HUES48 (cell line): Measurements from ENCODE around the gene GSK3B.
"Not testable (repeated sequence)": the region's sequence is repeated elsewhere in the genome, so short reads cannot be mapped to it uniquely, and the experiment has no call there.

ENCODE experiments used
- H3K27ac ChIP-seq: one replicate; pipeline ENCODE4 v1.7.0; 2013; ENCODE audit warnings: low read depth, low read length, inconsistent platforms
- H3K27me3 ChIP-seq: 2 replicates; pipeline ENCODE4 v1.6.1; 2013; ENCODE audit warnings: mild to moderate bottlenecking, low read length; ENCODE audit not compliant: control insufficient read depth, insufficient read depth
- H3K36me3 ChIP-seq: 2 replicates; pipeline ENCODE4 v1.6.1; 2013; ENCODE audit warnings: low read length; ENCODE audit not compliant: control insufficient read depth, insufficient read depth
- H3K4me1 ChIP-seq: 2 replicates; pipeline ENCODE4 v1.6.1; 2013; ENCODE audit warnings: mild to moderate bottlenecking, low read length; ENCODE audit not compliant: control insufficient read depth, insufficient read depth
- H3K4me3 ChIP-seq: 2 replicates; pipeline ENCODE4 v1.5.1; 2013; ENCODE audit warnings: mild to moderate bottlenecking, low read depth, low read length
- H3K9ac ChIP-seq: 2 replicates; pipeline ENCODE4 v1.6.1; 2013; ENCODE audit warnings: mild to moderate bottlenecking, low read depth, low read length, moderate library complexity
- H3K9me3 ChIP-seq: 2 replicates; pipeline ENCODE4 v1.6.1; 2013; ENCODE audit warnings: low read length; ENCODE audit not compliant: control insufficient read depth, insufficient read depth

GSK3B gene

GRCh38 chr3:120005741-120006140 is 88.5 kb downstream of the GSK3B start:
- not testable (repeated sequence) for H3K27ac ChIP-seq, H3K27me3 ChIP-seq, H3K36me3 ChIP-seq, H3K9ac ChIP-seq, H3K9me3 ChIP-seq, H3K4me3 ChIP-seq
- peaks cover 12% of the 10 kb centered on the region; the same call in 1 of the 2 replicates for H3K4me1 ChIP-seq

- Histone ChIP-seq H3K27ac (peak overlapping the region; percentile 82), H3K4me1 (peaks cover 12% of the 10 kb centered on the region; the same call in 1 of the 2 replicates), H3K4me3 (peak overlapping the region; percentile 40; the same call in 1 of the 2 replicates), H3K36me3 (0 out of 2 replicates have a peak, but pooled peaks cover 12% of the 10 kb centered on the region)
- H3K9me3 ChIP-seq, H3K9ac ChIP-seq, H3K27me3 ChIP-seq: not testable (repeated sequence)
Measured at GRCh38 chr3:120004008-120004498, 90.2 kb downstream of the GSK3B start.

- no peak overlapping the region for H3K4me3 ChIP-seq
- no peaks in the 10 kb centered on the region for H3K9me3 ChIP-seq
- 0 out of 2 replicates have a peak, but pooled peaks cover 12% of the 10 kb centered on the region for H3K36me3 ChIP-seq
- H3K27me3 ChIP-seq: no peaks in the 10 kb centered on the region
- H3K27ac ChIP-seq: no peak overlapping the region
- H3K9ac ChIP-seq: no peak overlapping the region
- H3K4me1 ChIP-seq: no peaks in the 10 kb centered on the region
Measured at GRCh38 chr3:119998166-119998565, 96.1 kb downstream of the GSK3B start.

GRCh38 chr3:119990888-119991287 is 103.4 kb downstream of the GSK3B start:
- Histone ChIP-seq H3K27ac (no peak overlapping the region), H3K36me3 (no peaks in the 10 kb centered on the region), H3K4me3 (no peak overlapping the region), H3K9ac (no peak overlapping the region), H3K4me1 (no peaks in the 10 kb centered on the region), H3K9me3 (peaks cover 6% of the 10 kb centered on the region), H3K27me3 (no peaks in the 10 kb centered on the region)

- Histone ChIP-seq H3K27me3 (no peaks in the 10 kb centered on the region), H3K36me3 (no peaks in the 10 kb centered on the region), H3K4me1 (no peaks in the 10 kb centered on the region), H3K9me3 (peaks cover 6% of the 10 kb centered on the region), H3K4me3 (no peak overlapping the region), H3K27ac (no peak overlapping the region), H3K9ac (no peak overlapping the region)
Measured at GRCh38 chr3:119989981-119990655, 104.1 kb downstream of the GSK3B start.

- H3K36me3 ChIP-seq, H3K4me1 ChIP-seq, H3K4me3 ChIP-seq, H3K9me3 ChIP-seq, H3K9ac ChIP-seq, H3K27me3 ChIP-seq, H3K27ac ChIP-seq: not testable (repeated sequence)
Measured at GRCh38 chr3:119986812-119987211, 107.4 kb downstream of the GSK3B start.

- Histone ChIP-seq H3K27me3 (no peaks in the 10 kb centered on the region), H3K27ac (no peak overlapping the region), H3K9ac (no peak overlapping the region), H3K9me3 (no peaks in the 10 kb centered on the region; the same call in 1 of the 2 replicates), H3K4me1 (no peaks in the 10 kb centered on the region), H3K4me3 (no peak overlapping the region), H3K36me3 (no peaks in the 10 kb centered on the region; the same call in 1 of the 2 replicates)
Measured at GRCh38 chr3:119981386-119981785, 112.9 kb downstream of the GSK3B start.

- H3K27me3 ChIP-seq: no peaks in the 10 kb centered on the region
- no peak overlapping the region for H3K9ac ChIP-seq
- H3K4me3 ChIP-seq: no peak overlapping the region
- H3K9me3 ChIP-seq: no peaks in the 10 kb centered on the region; the same call in 1 of the 2 replicates
- H3K4me1 ChIP-seq: no peaks in the 10 kb centered on the region
- H3K27ac ChIP-seq: no peak overlapping the region
- H3K36me3 ChIP-seq: no peaks in the 10 kb centered on the region; the same call in 1 of the 2 replicates
Measured at GRCh38 chr3:119978554-119979208, 115.6 kb downstream of the GSK3B start.

- no peak overlapping the region for H3K9ac ChIP-seq
- no peaks in the 10 kb centered on the region for H3K27me3 ChIP-seq
- H3K27ac ChIP-seq: no peak overlapping the region
- H3K4me3 ChIP-seq: no peak overlapping the region
- H3K4me1 ChIP-seq: no peaks in the 10 kb centered on the region
- no peaks in the 10 kb centered on the region; the same call in 1 of the 2 replicates for H3K36me3 ChIP-seq
- no peaks in the 10 kb centered on the region; the same call in 1 of the 2 replicates for H3K9me3 ChIP-seq
Measured at GRCh38 chr3:119977353-119977752, 116.9 kb downstream of the GSK3B start.

- H3K4me1 ChIP-seq: no peaks in the 10 kb centered on the region
- H3K36me3 ChIP-seq: no peaks in the 10 kb centered on the region; the same call in 1 of the 2 replicates
- H3K9ac ChIP-seq: no peak overlapping the region
- no peak overlapping the region for H3K4me3 ChIP-seq
- no peak overlapping the region for H3K27ac ChIP-seq
- H3K9me3 ChIP-seq: no peaks in the 10 kb centered on the region; the same call in 1 of the 2 replicates
- no peaks in the 10 kb centered on the region for H3K27me3 ChIP-seq
Measured at GRCh38 chr3:119976214-119976613, 118.0 kb downstream of the GSK3B start.

- Histone ChIP-seq H3K4me1 (no peaks in the 10 kb centered on the region), H3K9ac (no peak overlapping the region), H3K27me3 (no peaks in the 10 kb centered on the region), H3K27ac (no peak overlapping the region), H3K9me3 (no peaks in the 10 kb centered on the region; the same call in 1 of the 2 replicates), H3K36me3 (no peaks in the 10 kb centered on the region), H3K4me3 (no peak overlapping the region)
Measured at GRCh38 chr3:119974656-119975055, 119.6 kb downstream of the GSK3B start.
